Kidney epithelial cell (primary cell): ENCODE measurements around the gene CBFA2T3. TPM values are rescaled to one million over a fixed set of nuclear protein-coding genes. Genes with fewer than 3 reads are reported as not detected.

Source experiments
- DNase-seq: peaks from one replicate; pipeline ENCODE4 v3.0.0-alpha.2; 2010; ENCODE audit warnings: low read depth
- H3K27me3 ChIP-seq: 2 replicates; pipeline ENCODE4 v1.6.0; 2011; ENCODE audit warnings: low read length; ENCODE audit not compliant: control insufficient read depth, insufficient read depth
- H3K36me3 ChIP-seq: 2 replicates; pipeline ENCODE4 v1.5.1; 2011; ENCODE audit warnings: low read length; ENCODE audit not compliant: control insufficient read depth, insufficient read depth
- H3K4me3 ChIP-seq: 2 replicates; pipeline ENCODE4 v1.5.1; 2011; ENCODE audit warnings: low read depth, mild to moderate bottlenecking, control low read depth, low read length
- total RNA-seq: library from RNA; depleted of rRNA; stranded (reverse); fragments of >200 nt; gene quantifications from 2 replicates; pipeline ENCODE4 v1.2.3, GENCODE V29; 2015
- TF ChIP-seq, protein P1 (sequence below): IDR thresholded peaks from 2 replicates; pipeline ENCODE4 v1.5.1; 2011; ENCODE audit warnings: mild to moderate bottlenecking, moderate library complexity, low read length, control low read depth, inconsistent platforms; ENCODE audit not compliant: insufficient read depth, poor library complexity, severe bottlenecking

The CBFA2T3 gene
- total RNA-seq, 1 donor from 2014 or later, result 0.63 TPM

DNA sequence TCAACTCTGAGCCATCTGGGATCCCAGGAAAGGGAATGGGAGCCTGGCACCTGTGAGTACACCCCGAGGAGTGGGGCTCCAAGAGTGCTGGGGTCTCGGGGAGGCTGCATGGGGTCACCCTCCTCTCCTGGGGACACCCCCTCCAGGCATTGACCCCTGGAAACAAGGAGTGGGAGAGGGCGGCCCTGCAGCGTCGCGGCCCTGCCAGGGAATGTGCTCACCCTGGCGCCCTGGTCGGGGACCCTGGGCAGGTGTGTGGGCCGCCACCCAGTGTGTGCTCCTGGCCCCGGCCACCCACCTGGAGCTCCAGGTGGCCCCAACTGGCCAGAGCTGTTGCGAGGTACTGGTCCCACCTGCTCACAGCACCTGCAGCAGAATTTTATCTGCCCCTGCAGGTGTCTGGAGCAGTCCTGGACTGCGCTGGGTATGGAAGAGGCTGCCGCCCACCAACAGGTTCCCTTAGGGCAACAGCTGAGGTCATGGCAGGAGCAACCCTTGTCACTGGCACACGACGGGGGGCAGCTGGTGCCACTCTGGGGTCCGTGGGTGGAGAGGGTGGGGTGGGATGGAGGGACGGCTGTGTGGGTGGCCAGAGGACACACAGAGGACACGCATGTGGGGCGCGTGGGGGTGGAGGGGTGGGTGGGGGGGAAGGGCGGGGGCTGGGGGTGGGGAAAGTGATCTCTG, 105.1 kb downstream of the CBFA2T3 start:
- no peak overlapping the region for H3K4me3 ChIP-seq
- TF ChIP-seq, protein P1, sequence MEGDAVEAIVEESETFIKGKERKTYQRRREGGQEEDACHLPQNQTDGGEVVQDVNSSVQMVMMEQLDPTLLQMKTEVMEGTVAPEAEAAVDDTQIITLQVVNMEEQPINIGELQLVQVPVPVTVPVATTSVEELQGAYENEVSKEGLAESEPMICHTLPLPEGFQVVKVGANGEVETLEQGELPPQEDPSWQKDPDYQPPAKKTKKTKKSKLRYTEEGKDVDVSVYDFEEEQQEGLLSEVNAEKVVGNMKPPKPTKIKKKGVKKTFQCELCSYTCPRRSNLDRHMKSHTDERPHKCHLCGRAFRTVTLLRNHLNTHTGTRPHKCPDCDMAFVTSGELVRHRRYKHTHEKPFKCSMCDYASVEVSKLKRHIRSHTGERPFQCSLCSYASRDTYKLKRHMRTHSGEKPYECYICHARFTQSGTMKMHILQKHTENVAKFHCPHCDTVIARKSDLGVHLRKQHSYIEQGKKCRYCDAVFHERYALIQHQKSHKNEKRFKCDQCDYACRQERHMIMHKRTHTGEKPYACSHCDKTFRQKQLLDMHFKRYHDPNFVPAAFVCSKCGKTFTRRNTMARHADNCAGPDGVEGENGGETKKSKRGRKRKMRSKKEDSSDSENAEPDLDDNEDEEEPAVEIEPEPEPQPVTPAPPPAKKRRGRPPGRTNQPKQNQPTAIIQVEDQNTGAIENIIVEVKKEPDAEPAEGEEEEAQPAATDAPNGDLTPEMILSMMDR, result no peak
- H3K36me3 ChIP-seq, result no peaks in the 10 kb centered on the region
- H3K27me3 ChIP-seq, result peaks cover 46% of the 10 kb centered on the region
- DNase-seq, result no peak

DNA sequence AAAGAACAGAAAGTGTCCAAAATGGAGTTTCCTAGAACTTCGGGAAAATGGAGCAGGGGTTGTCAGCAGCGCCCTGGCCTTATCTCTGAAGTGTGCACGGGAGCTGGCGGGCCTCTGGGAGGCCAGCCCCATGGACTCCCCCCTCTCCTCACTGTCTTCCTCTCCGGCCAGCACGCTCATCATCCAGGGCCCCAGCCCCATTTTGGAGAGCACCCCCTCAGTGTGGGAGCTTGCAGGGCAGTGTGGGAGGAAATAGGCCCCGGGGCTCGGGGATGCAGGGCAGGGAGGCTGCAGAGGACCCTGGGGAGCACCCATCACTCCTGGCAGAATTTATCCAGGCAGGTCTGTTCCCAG, 105.7 kb downstream of the CBFA2T3 start:
- peaks cover 49% of the 10 kb centered on the region for H3K27me3 ChIP-seq

DNA sequence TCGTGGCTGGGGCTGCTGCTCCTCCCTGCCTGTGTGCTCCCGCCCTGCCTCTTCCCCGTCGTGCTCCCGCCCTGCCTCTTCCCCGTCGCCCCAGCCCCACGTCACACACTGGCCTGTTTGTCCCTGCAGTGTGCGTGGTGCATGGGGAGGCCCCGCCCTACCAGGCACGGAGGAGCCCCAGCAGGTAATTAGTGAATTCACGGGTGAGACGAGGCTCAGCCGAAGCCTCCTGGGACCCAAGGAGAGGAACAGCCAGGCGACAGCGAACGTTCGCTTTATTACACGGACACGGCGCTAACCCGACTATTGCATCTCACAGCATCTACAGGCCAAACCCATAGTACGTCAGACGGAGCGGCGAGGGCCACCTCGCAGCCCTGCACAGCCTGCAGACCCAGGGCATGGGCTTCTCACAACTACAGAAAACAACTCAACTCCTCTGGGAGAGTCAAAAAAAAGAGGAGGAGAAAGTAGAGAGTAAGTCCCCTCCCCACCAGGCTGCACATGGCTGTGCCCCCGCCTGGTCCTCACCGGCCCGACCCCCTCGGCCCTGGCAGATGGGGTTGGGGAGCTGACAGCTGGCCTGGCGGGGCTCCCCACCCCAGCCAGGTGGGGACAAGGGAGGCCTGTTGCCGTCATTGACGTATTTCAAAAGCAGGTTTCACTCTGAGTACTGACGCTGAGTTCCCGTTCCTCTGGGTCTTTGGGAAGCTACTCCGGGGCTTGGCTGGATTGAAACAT, 106.2 kb downstream of the CBFA2T3 start:
- no peak overlapping the region for H3K4me3 ChIP-seq
- DNase-seq, result no peak
- no peaks in the 10 kb centered on the region for H3K36me3 ChIP-seq
- TF ChIP-seq, protein P1, result no peak
- H3K27me3 ChIP-seq, result peaks cover 54% of the 10 kb centered on the region

More for the DNA sequence above, 105.7 kb downstream of the CBFA2T3 start:
- DNase-seq, result no peak
- no peaks in the 10 kb centered on the region for H3K36me3 ChIP-seq
- H3K4me3 ChIP-seq, result no peak overlapping the region
- TF ChIP-seq, protein P1, result no peak

DNA sequence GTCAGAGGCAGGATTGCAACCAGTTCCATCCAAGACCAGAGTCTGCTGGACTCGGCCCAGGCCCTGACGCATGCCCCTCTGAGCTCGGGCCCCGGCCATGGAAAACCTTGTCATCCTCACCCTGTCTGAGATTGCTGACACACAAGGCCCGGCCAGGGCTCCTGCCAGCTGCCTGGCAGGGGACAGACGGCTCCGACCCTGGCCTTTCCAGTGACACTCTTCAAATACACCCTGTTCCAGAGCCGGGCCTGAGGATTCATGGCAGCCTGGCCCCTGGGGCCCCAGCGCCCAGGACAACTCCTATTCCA, 107.4 kb downstream of the CBFA2T3 start:
- TF ChIP-seq, protein P1, result no peak
- H3K4me3 ChIP-seq, result no peak overlapping the region
- DNase-seq, result no peak
- H3K27me3 ChIP-seq, result peaks cover 59% of the 10 kb centered on the region
- no peaks in the 10 kb centered on the region for H3K36me3 ChIP-seq

DNA sequence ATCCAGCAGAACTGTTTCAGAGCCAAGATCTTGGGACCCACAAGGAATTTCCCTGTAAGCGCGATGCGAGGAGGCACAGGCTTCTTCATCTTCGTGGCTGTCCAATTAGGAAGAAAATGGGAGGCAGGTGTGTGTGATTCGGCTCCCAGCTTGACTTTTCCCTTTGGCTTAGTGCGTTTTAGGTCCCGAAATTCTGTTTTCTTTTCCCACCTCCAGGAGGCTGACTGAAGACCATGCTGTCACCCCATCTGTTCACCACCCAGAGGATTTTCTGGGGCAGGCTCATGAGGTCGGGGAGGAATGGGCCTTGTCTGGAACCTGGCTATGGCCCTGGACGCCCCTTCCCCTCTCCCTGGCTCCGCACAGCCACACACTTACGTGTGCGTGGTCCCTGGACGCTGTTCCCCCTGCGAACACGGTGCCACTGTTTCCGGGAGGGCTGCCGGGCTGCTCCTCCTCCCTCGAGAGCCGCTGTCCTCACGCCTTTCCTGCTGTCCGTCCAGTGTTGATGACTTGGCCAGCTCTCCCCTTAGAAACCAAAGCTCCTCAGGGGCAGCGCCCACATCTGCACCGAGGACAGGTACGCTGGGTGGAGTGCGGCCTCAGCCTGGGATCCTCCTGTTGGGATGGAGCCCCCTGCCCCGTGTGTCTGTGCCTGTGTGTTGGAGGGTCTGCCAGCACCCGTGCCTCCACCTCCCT, 107.9 kb downstream of the CBFA2T3 start:
- Histone ChIP-seq H3K36me3 (no peaks in the 10 kb centered on the region), H3K4me3 (no peak overlapping the region), H3K27me3 (peaks cover 59% of the 10 kb centered on the region)
- no peak for DNase-seq
- TF ChIP-seq, protein P1, result no peak
